Nephron (organoid): Measurements from ENCODE around the gene CEP68.

Experiments used
- H3K27ac Mint-ChIP-seq, 3 experiments: 2 replicates each; pipeline ENCODE4 v1.8.0; 2020; ENCODE audit warnings: mixed read lengths in 3 of 3, mild to moderate bottlenecking in 2 of 3, moderate library complexity in 1 of 3
- H3K27me3 Mint-ChIP-seq: 2 replicates; pipeline ENCODE4 v1.8.0; 2021; ENCODE audit warnings: low read depth, mild to moderate bottlenecking, moderate library complexity, mixed read lengths
- H3K36me3 Mint-ChIP-seq: 2 replicates; pipeline ENCODE4 v1.8.0; 2020; ENCODE audit warnings: low read depth, mixed read lengths
- H3K4me1 Mint-ChIP-seq: 2 replicates; pipeline ENCODE4 v1.8.0; 2020; ENCODE audit warnings: mixed read lengths
- H3K4me3 Mint-ChIP-seq, 3 experiments: 2 replicates each; pipeline ENCODE4 v1.8.0; 2020; ENCODE audit warnings: mild to moderate bottlenecking in 3 of 3, mixed read lengths in 3 of 3, moderate library complexity in 2 of 3
- H3K9me3 Mint-ChIP-seq: 2 replicates; pipeline ENCODE4 v1.8.0; 2020; ENCODE audit warnings: mixed read lengths
- TF ChIP-seq, protein P1 (sequence below), 3 experiments: fragments of 200-600 bp; sonication (generic); IDR thresholded peaks; one replicate each; pipeline ENCODE4 v1.5.0; 2021; ENCODE audit warnings: antibody characterized with exemption in 3 of 3; ENCODE audit not compliant: unreplicated experiment in 3 of 3

Gene CEP68, protein sequence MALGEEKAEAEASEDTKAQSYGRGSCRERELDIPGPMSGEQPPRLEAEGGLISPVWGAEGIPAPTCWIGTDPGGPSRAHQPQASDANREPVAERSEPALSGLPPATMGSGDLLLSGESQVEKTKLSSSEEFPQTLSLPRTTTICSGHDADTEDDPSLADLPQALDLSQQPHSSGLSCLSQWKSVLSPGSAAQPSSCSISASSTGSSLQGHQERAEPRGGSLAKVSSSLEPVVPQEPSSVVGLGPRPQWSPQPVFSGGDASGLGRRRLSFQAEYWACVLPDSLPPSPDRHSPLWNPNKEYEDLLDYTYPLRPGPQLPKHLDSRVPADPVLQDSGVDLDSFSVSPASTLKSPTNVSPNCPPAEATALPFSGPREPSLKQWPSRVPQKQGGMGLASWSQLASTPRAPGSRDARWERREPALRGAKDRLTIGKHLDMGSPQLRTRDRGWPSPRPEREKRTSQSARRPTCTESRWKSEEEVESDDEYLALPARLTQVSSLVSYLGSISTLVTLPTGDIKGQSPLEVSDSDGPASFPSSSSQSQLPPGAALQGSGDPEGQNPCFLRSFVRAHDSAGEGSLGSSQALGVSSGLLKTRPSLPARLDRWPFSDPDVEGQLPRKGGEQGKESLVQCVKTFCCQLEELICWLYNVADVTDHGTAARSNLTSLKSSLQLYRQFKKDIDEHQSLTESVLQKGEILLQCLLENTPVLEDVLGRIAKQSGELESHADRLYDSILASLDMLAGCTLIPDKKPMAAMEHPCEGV

DNA sequence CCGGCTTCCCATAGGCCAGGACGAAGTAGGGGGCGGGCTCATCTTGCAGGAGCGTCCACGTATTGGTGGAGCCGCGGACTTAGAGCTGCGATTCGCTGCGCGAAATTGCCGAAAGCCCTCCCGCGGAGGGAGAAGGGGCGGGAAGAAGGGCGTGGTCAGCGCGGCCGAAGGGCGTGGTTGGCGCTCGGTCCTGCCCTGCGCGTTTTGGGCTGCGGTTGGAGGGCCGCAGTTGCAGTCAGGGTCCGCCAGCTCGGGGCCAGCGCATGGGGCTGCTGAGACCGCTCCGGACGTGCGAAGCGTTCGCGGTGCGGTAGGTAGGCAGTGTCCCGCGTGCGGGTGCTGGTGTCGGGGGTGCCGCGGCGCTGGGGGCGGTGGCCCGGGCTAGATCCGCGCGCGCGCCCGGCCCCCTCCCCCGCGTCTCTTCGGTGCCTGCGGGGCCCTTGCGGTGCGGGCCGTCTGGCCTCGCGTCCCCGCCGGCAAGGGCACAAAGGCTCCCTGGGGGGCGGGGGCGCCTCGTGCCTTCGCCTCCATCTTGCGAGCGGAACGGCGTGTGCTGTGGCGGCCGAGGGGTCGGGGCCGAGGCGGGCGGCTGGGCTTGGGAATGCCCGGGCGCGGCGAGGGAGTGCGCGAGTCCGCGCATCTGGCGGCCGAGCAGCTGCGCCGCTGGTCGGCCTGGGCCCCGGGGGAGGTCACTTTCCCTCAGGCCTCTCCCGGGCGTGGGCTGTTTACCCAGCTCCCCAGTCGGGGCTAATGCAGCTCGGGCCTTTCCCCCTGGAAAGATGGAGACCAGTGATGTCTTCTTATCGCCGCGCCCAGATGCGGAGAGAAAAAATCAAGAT, at the start of gene CEP68:
CEP68 (plus strand) TSS at position 202 of the 839 bp plus-strand sequence. CDS start 13,029 bp downstream, outside the sequence.
- Mint-ChIP-seq H3K27me3 (no peaks in the 10 kb centered on the region), H3K27ac (peak within 1 kb of the TSS; percentile 82 to 85 (median 83)), H3K4me1 (peaks cover 48% of the 10 kb centered on the region), H3K36me3 (peaks cover 6% of the 10 kb centered on the region), H3K4me3 (peak within 1 kb of the TSS; percentile 96 to 99 (median 98)), H3K9me3 (no peaks in the 10 kb centered on the region)
- TF ChIP-seq, protein P1, sequence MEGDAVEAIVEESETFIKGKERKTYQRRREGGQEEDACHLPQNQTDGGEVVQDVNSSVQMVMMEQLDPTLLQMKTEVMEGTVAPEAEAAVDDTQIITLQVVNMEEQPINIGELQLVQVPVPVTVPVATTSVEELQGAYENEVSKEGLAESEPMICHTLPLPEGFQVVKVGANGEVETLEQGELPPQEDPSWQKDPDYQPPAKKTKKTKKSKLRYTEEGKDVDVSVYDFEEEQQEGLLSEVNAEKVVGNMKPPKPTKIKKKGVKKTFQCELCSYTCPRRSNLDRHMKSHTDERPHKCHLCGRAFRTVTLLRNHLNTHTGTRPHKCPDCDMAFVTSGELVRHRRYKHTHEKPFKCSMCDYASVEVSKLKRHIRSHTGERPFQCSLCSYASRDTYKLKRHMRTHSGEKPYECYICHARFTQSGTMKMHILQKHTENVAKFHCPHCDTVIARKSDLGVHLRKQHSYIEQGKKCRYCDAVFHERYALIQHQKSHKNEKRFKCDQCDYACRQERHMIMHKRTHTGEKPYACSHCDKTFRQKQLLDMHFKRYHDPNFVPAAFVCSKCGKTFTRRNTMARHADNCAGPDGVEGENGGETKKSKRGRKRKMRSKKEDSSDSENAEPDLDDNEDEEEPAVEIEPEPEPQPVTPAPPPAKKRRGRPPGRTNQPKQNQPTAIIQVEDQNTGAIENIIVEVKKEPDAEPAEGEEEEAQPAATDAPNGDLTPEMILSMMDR (IDR thresholded peaks at IDR 0.05; ENCODE audit: unreplicated experiment in 3 of 3), result no peak

DNA sequence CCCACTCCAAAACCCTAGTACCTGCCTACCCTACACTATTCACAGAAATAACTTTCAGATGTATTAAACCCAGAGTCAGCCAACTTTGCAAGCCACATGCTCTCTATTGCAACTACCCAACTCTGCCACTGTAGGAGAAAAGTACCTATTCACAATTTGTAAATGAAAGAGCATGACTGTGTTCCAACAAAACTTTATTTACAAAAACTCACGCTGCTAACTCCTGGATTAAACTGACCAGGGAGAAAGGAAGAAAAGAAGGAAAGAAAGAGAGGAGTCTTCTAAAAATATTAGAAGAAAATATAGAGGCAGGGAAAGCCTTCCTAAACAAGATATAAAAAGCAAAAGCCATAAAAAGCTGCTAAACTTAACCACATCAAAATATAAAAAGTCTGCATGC, 42.4 kb upstream of the CEP68 start:
- Mint-ChIP-seq H3K27me3 (no peaks in the 10 kb centered on the region), H3K27ac (no peak overlapping the region), H3K4me3 (no peak overlapping the region), H3K4me1 (no peaks in the 10 kb centered on the region), H3K36me3 (peaks cover 12% of the 10 kb centered on the region), H3K9me3 (no peaks in the 10 kb centered on the region)
- TF ChIP-seq, protein P1 (IDR thresholded peaks at IDR 0.05; ENCODE audit: unreplicated experiment in 3 of 3), result no peak

DNA sequence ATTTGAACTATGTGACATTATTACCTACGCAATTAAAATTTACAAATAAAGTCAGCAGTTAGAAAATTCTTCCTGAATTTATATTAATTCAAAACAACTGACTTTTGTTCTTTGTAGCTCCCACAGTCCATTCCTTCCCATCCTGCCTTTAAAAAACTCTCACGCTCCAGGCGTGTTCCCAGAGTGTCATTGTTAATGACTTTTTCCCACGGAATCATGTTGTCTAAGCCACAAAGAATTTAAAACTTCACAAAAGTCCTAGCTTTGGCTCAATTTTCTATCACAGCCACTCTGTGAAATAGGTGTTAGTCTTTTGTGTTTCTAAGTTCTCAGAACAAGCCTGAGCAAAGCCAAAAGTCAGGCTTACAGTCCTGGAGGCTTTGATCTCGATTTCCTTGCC, 40.5 kb upstream of the CEP68 start:
- peaks cover 18% of the 10 kb centered on the region for H3K36me3 Mint-ChIP-seq
- H3K27ac Mint-ChIP-seq, result no peak overlapping the region
- TF ChIP-seq, protein P1 (IDR thresholded peaks at IDR 0.05; ENCODE audit: unreplicated experiment in 3 of 3), result no peak
- H3K4me1 Mint-ChIP-seq, result no peaks in the 10 kb centered on the region
- H3K4me3 Mint-ChIP-seq, result no peak overlapping the region
- H3K27me3 Mint-ChIP-seq, result no peaks in the 10 kb centered on the region
- H3K9me3 Mint-ChIP-seq, result no peaks in the 10 kb centered on the region

DNA sequence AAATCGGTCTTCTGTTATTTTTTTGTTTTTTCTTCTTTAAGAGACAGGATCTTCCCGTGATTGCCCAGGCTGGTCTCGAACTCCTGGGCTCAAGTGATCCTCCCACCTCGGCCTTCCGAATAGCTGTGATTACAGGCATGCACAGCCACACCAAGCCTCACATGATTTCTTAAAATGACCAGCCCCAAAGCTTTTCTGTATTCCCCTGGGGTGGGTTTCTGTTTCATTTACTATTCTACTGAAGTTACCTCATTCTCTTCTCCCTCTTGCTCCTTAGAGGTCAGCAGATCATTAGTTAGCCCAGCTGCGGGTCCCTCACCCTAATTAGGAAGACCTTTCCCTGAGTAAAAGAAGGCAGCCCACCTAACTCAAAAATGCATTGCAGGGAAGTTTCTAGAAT, 39.4 kb upstream of the CEP68 start:
- TF ChIP-seq, protein P1 (IDR thresholded peaks at IDR 0.05; ENCODE audit: unreplicated experiment in 3 of 3), result no peak
- H3K36me3 Mint-ChIP-seq, result peaks cover 18% of the 10 kb centered on the region
- no peaks in the 10 kb centered on the region for H3K27me3 Mint-ChIP-seq
- no peaks in the 10 kb centered on the region for H3K9me3 Mint-ChIP-seq
- H3K27ac Mint-ChIP-seq, result no peak overlapping the region
- no peak overlapping the region for H3K4me3 Mint-ChIP-seq
- H3K4me1 Mint-ChIP-seq, result no peaks in the 10 kb centered on the region

DNA sequence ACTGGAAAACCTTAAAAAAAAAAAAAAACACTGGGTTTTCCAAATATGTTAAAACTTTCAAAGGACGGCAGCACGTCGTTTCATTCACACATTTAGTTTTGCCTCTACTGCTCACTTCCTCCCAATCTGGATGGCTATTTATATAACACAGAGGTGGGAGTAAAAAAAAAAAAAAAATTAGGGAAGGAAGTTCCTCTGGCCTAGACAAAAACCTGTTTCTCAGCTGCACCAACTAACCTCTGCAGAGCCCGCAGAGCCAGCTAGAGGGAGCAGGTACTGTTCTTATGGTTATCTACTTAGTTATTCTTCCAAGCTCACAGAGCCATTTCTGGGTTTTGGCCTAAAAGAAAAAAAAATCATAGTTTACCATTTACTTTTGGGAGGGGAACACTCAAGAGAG, 38.9 kb upstream of the CEP68 start:
- Mint-ChIP-seq H3K27ac (no peak overlapping the region), H3K9me3 (no peaks in the 10 kb centered on the region), H3K36me3 (peaks cover 18% of the 10 kb centered on the region), H3K4me3 (no peak overlapping the region), H3K4me1 (no peaks in the 10 kb centered on the region), H3K27me3 (no peaks in the 10 kb centered on the region)
- TF ChIP-seq, protein P1 (IDR thresholded peaks at IDR 0.05; ENCODE audit: unreplicated experiment in 3 of 3), result peak; percentile 23 to 43 (median 28)
